Body of pancreas (tissue), 4 donors: Measurements from ENCODE around the gene CGNL1. TPM values are rescaled to one million over a fixed set of nuclear protein-coding genes. Genes with fewer than 3 reads are reported as not detected.

Source experiments
- ATAC-seq: fragments of 150-250 bp; one replicate; pipeline ENCODE4 v1.9.1; 2016
- DNase-seq, 4 donors: peaks; one replicate each; pipeline ENCODE4 v3.0.0-alpha.2; 2019
- H3K27ac ChIP-seq, 4 donors: fragments of 200-600 bp; sonication (generic); 1 replicate in 3 of 4; 2 replicates in 1 of 4; pipeline versions ENCODE4 v1.5.1 to v1.6.1; 2016 to 2019; ENCODE audit warnings: mild to moderate bottlenecking in 1 of 4, mixed read lengths in 1 of 4, moderate library complexity in 1 of 4
- H3K27me3 ChIP-seq, 2 donors: fragments of 200-600 bp; sonication (generic); one replicate each; pipeline ENCODE4 v1.6.0; 2016; ENCODE audit warnings: mild to moderate bottlenecking in 1 of 2
- H3K36me3 ChIP-seq, 2 donors: fragments of 200-600 bp; sonication (generic); replicated peaks in 1 of 2; 2 replicates each; pipeline ENCODE4 v1.5.1; 2016; ENCODE audit warnings: low read depth in 2 of 2; ENCODE audit not compliant: insufficient read depth in 1 of 2
- H3K4me1 ChIP-seq: fragments of 200-600 bp; sonication (generic); one replicate; pipeline ENCODE4 v1.6.0; 2016
- H3K4me3 ChIP-seq, 2 donors: fragments of 200-600 bp; sonication (generic); 1 replicate in 1 of 2; 2 replicates in 1 of 2; pipeline ENCODE4 v1.5.1; 2016 to 2019
- H3K9me3 ChIP-seq, 3 donors: fragments of 200-600 bp; sonication (generic); 1 replicate in 2 of 3; 2 replicates in 1 of 3; pipeline ENCODE4 v1.5.1; 2016
- CTCF ChIP-seq, 7 experiments: fragments of 450-650 bp in 4 of 7; fragments of 200-600 bp in 3 of 7; sonication (generic) in 3 of 7; IDR thresholded peaks; one replicate each; pipeline ENCODE4 v1.5.1; 2016 to 2019; ENCODE audit warnings: antibody characterized with exemption in 7 of 7
- POLR2A ChIP-seq, 3 donors: fragments of 450-650 bp; IDR thresholded peaks; one replicate each; pipeline ENCODE4 v1.6.1; 2016; ENCODE audit warnings: antibody characterized with exemption in 3 of 3, mild to moderate bottlenecking in 2 of 3
- WGBS, 2 donors: methylation state at CpG; one replicate each; pipeline ENCODE4 v1.1.5; 2017; 5-methylcytosine and 5-hydroxymethylcytosine counted together
- intact Hi-C: fragments of 100-400 bp; cut with DNase I; formaldehyde crosslinking; loops from one replicate; pipeline ENCODE4 v1.15.1; 2023
- total RNA-seq, 2 donors: library from RNA; depleted of rRNA; stranded (reverse); fragments of >200 nt; gene quantifications; one replicate each; pipeline ENCODE4 v1.1.0, GENCODE V29; 2016

CGNL1 gene
- total RNA-seq, 2 donors from 2014 or later, result 24.7 to 30.6 TPM

DNA sequence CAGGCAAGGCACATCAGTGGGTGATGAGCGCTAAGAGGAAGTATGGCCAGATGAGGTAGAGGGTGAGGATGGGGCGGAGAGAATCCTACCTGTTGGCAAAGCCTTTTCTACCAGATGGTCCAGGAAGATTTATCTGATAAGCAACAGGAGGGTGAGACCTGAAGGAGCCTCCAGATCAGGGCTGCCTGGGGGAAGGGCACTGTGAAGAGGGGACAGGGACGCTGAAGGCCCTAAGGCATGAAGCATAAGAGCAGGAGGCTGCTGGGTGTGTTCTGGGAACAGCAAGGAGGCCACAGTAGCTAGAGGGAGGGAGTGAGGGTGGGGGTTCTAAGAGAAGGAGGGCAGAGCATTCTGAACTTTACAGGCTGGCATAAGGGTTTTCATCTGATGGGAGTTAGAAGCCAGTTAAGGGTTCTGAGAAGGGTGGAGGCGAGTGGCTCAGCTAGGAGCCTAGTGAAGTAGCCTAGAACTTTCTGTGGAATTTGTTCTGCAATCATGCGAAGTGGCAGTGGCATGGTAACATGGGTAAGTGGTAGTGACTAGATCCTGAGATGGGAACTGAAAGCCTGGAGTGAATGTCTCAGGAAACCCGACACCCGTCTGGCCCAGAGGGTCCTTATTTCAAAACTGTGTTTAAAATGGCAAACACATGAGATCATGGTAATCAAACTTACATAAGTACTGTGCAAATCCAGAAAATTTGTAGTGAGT lies 29.9 kb downstream of the CGNL1 start:
- Histone ChIP-seq H3K4me3 (no peak overlapping the region), H3K9me3 (no peaks in the 10 kb centered on the region), H3K27ac (no peak overlapping the region), H3K27me3 (no peaks in the 10 kb centered on the region), H3K4me1 (peaks cover 6% of the 10 kb centered on the region), H3K36me3 (no peaks in the 10 kb centered on the region)
- intact Hi-C loops, result no loop called here
- TF ChIP-seq POLR2A (IDR thresholded peaks at IDR 0.05), result no peak
- no peak for TF ChIP-seq CTCF (IDR thresholded peaks at IDR 0.05)
- WGBS, 2 donors, result 76 to 78% methylated on average over 7 of the region's 7 CpGs
- no peak for DNase-seq
- ATAC-seq, result no peak

GRCh38 chr15:57410373-57410772 lies 34.1 kb downstream of the CGNL1 start:
- ATAC-seq, result no peak
- 26 to 29% methylated on average over 3 of the region's 3 CpGs for WGBS, 2 donors
- H3K27me3 ChIP-seq, result no peaks in the 10 kb centered on the region
- no peak for DNase-seq
- no peaks in the 10 kb centered on the region for H3K9me3 ChIP-seq
- intact Hi-C loops, result no loop called here
- no peak overlapping the region for H3K4me3 ChIP-seq
- no peak overlapping the region for H3K27ac ChIP-seq
- TF ChIP-seq CTCF (IDR thresholded peaks at IDR 0.05) (no peak), POLR2A (IDR thresholded peaks at IDR 0.05) (no peak)
- H3K36me3 ChIP-seq, result no peaks in the 10 kb centered on the region
- peaks cover 6% of the 10 kb centered on the region for H3K4me1 ChIP-seq

GRCh38 chr15:57411945-57412768 lies 35.9 kb downstream of the CGNL1 start:
- Histone ChIP-seq H3K4me1 (no peaks in the 10 kb centered on the region), H3K27ac (no peak overlapping the region), H3K4me3 (no peak overlapping the region), H3K9me3 (no peaks in the 10 kb centered on the region), H3K36me3 (no peaks in the 10 kb centered on the region), H3K27me3 (no peaks in the 10 kb centered on the region)
- no peak for DNase-seq
- WGBS, 2 donors, result 83 to 89% methylated on average over 12 of the region's 12 CpGs
- TF ChIP-seq CTCF (IDR thresholded peaks at IDR 0.05) (no peak), POLR2A (IDR thresholded peaks at IDR 0.05) (no peak)
- no peak for ATAC-seq
- intact Hi-C loops, result no loop called here

DNA sequence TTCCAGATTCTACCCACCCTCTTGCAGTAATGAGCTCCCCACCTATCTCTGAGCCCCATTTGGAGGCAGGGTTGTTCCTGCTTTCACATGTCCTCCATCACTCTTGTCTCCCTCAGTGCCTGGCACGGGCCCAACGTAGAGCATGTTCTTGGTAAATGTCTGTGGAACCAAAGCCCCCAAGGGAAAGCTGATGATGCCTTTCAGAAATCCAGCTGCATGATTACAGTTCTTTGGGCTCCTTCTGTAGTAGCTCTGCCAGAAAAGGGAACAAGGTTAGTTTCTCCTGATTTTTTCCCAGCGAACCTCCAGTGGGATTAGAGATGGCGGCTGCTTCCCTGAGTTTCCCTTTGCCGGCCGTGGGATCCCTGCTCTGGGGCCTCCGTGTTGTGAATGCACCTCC lies 39.3 kb downstream of the CGNL1 start:
- no peak for TF ChIP-seq CTCF (IDR thresholded peaks at IDR 0.05)
- TF ChIP-seq POLR2A (IDR thresholded peaks at IDR 0.05), result no peak
- no peak for ATAC-seq
- DNase-seq, result peak in 2 of 4 donors; percentile 17 to 29
- WGBS, 2 donors, result 85 to 98% methylated on average over 7 of the region's 7 CpGs
- intact Hi-C loops, result no loop called here
- Histone ChIP-seq H3K4me3 (no peak overlapping the region), H3K27ac (no peak overlapping the region), H3K9me3 (no peaks in the 10 kb centered on the region), H3K36me3 (no peaks in the 10 kb centered on the region), H3K27me3 (no peaks in the 10 kb centered on the region), H3K4me1 (no peaks in the 10 kb centered on the region)
